B cell (primary cell): ENCODE measurements around the gene RBBP8NL. TPM values are rescaled to one million over a fixed set of nuclear protein-coding genes. Genes with fewer than 3 reads are reported as not detected.

Source experiments
- ATAC-seq: fragments of 200-7000 bp; cut with Tn5 transposase; one replicate; pipeline ENCODE4 v1.10.0; 2021; ENCODE audit warnings: low read depth, mild to moderate bottlenecking, moderate number of reproducible peaks, moderate library complexity
- CTCF ChIA-PET: fragments of 350-600 bp; sonication (Branson Sonifier 250); formaldehyde crosslinking; loops from one replicate; lab custom pipeline; 2021; ENCODE audit warnings: antibody characterized with exemption, inconsistent platforms; lab: Charles Lee
- POLR2A ChIA-PET: fragments of 350-600 bp; sonication (Branson Sonifier 250); formaldehyde crosslinking; loops from one replicate; lab custom pipeline; 2021; ENCODE audit warnings: antibody characterized with exemption; lab: Charles Lee
- DNase-seq: peaks from one replicate; pipeline ENCODE4 v3.0.0; 2013
- H2AFZ ChIP-seq: 2 replicates; pipeline ENCODE4 v1.6.1; 2012; ENCODE audit warnings: mild to moderate bottlenecking, low read depth, low read length; ENCODE audit not compliant: insufficient read depth, poor library complexity, severe bottlenecking
- H3K27ac ChIP-seq, 2 donors: 1 replicate in 1 of 2; 2 replicates in 1 of 2; pipeline ENCODE4 v1.5.1; 2012 to 2013; ENCODE audit warnings: low read length in 2 of 2, mild to moderate bottlenecking in 2 of 2, moderate library complexity in 1 of 2
- H3K27me3 ChIP-seq, 4 experiments: fragments of 200-600 bp in 1 of 4; sonication (generic) in 1 of 4; replicated peaks in 1 of 4; 1 replicate in 2 of 4; 2 replicates in 2 of 4; pipeline versions ENCODE4 v1.6.1 to v1.7.0; 2013 to 2016; ENCODE audit warnings: low read length in 3 of 4, mild to moderate bottlenecking in 2 of 4, mixed read lengths in 1 of 4, moderate library complexity in 1 of 4; ENCODE audit not compliant: insufficient read depth in 4 of 4, control insufficient read depth in 3 of 4; ENCODE audit errors: control extremely low read depth in 1 of 4
- H3K36me3 ChIP-seq, 2 experiments: replicated peaks in 1 of 2; 1 replicate in 1 of 2; 2 replicates in 1 of 2; pipeline versions ENCODE4 v1.6.1 to v1.7.1; 2013; ENCODE audit warnings: low read length in 1 of 2; ENCODE audit not compliant: insufficient read depth in 2 of 2, control insufficient read depth in 1 of 2; ENCODE audit errors: control extremely low read depth in 1 of 2, extremely low read depth in 1 of 2
- H3K4me1 ChIP-seq, 2 donors: fragments of 200-600 bp in 1 of 2; sonication (generic) in 1 of 2; 1 replicate in 1 of 2; 2 replicates in 1 of 2; pipeline versions ENCODE4 v1.5.1 to v1.6.1; 2013 to 2017; ENCODE audit warnings: low read length in 2 of 2; ENCODE audit not compliant: control insufficient read depth in 2 of 2, insufficient read depth in 2 of 2
- H3K4me2 ChIP-seq: replicated peaks from 2 replicates; pipeline ENCODE3; 2012; ENCODE audit warnings: mild to moderate bottlenecking, low read depth, low read length; ENCODE audit not compliant: poor library complexity, severe bottlenecking
- H3K4me3 ChIP-seq, 5 experiments: fragments of 200-600 bp in 1 of 5; sonication (generic) in 1 of 5; 1 replicate in 3 of 5; 2 replicates in 2 of 5; pipeline versions ENCODE4 v1.5.1 to v1.7.0; 2011 to 2016; ENCODE audit warnings: low read length in 4 of 5, mild to moderate bottlenecking in 4 of 5, low read depth in 2 of 5, control low read depth in 1 of 5, moderate library complexity in 1 of 5; ENCODE audit not compliant: insufficient read depth in 1 of 5; ENCODE audit errors: control extremely low read depth in 1 of 5, extremely low read depth in 1 of 5
- H3K79me2 ChIP-seq: fragments of 200-600 bp; sonication (generic); one replicate; pipeline ENCODE4 v1.6.0; 2016; ENCODE audit warnings: low read length; ENCODE audit not compliant: control insufficient read depth, insufficient read depth
- H3K9ac ChIP-seq: fragments of 200-600 bp; sonication (generic); 2 replicates; pipeline ENCODE4 v1.6.1; 2017; ENCODE audit warnings: mild to moderate bottlenecking, low read length, moderate library complexity
- H3K9me3 ChIP-seq, 3 donors: one replicate each; pipeline versions ENCODE4 v1.6.1 to v1.7.1; 2013; ENCODE audit warnings: low read length in 2 of 3; ENCODE audit not compliant: control insufficient read depth in 2 of 3, insufficient read depth in 1 of 3; ENCODE audit errors: control extremely low read depth in 1 of 3
- H4K20me1 ChIP-seq: 2 replicates; pipeline ENCODE4 v1.6.0; 2012; ENCODE audit warnings: mild to moderate bottlenecking, low read length; ENCODE audit not compliant: insufficient read depth, control insufficient read depth, poor library complexity, severe bottlenecking
- H3K27ac Mint-ChIP-seq: one replicate; pipeline ENCODE4 v1.8.0; 2021; ENCODE audit warnings: mixed read lengths
- H3K27me3 Mint-ChIP-seq: one replicate; pipeline ENCODE4 v1.8.0; 2021; ENCODE audit warnings: mixed read lengths
- H3K4me1 Mint-ChIP-seq: one replicate; pipeline ENCODE4 v1.8.0; 2021; ENCODE audit warnings: mixed read lengths
- H3K4me3 Mint-ChIP-seq: one replicate; pipeline ENCODE4 v1.8.0; 2021; ENCODE audit warnings: mixed read lengths
- H3K9me3 Mint-ChIP-seq: one replicate; pipeline ENCODE4 v1.8.0; 2022; ENCODE audit warnings: mixed read lengths; ENCODE audit not compliant: insufficient read depth
- CTCF ChIP-seq: fragments of 200-600 bp; IDR thresholded peaks from one replicate; pipeline ENCODE4 v1.8.0; 2022; ENCODE audit warnings: antibody characterized with exemption, mild to moderate bottlenecking
- EZH2 ChIP-seq: IDR thresholded peaks from 2 replicates; pipeline ENCODE4 v1.6.1; 2012; ENCODE audit warnings: borderline replicate concordance, low read depth, mild to moderate bottlenecking, moderate library complexity, low read length; ENCODE audit not compliant: insufficient read depth, poor library complexity, severe bottlenecking
- WGBS: methylation state at CpG from one replicate; pipeline ENCODE4 v1.1.5; 2013; ENCODE audit warnings: missing lambda C conversion rate; ENCODE audit not compliant: insufficient coverage; 5-methylcytosine and 5-hydroxymethylcytosine counted together
- intact Hi-C: fragments of 100-400 bp; cut with micrococcal nuclease; formaldehyde crosslinking; loops from one replicate; pipeline ENCODE4 v1.10.0; 2022
- polyA plus RNA-seq: library from polyadenylated mRNA; depleted of rRNA; stranded (reverse); fragments of >200 nt; gene quantifications from 2 replicates; pipeline ENCODE4 v1.2.3, GENCODE V29; 2012
- total RNA-seq, 2 donors: library from RNA; stranded (reverse); fragments of 120-200 nt in 1 of 2; gene quantifications; 1 replicate in 1 of 2; 2 replicates in 1 of 2; pipeline versions ENCODE4 v1.2.3 to v1.2.4, GENCODE V29; 2013 to 2022

Gene RBBP8NL
- total and polyA plus RNA-seq, 2 donors (not counting 1 experiment from before 2014, with no cell fraction given): not detected

- Mint-ChIP-seq H3K27ac (peak overlapping the region; percentile 37), H3K9me3 (no peaks in the 10 kb centered on the region), H3K4me3 (peak overlapping the region; percentile 39), H3K4me1 (peaks cover 23% of the 10 kb centered on the region), H3K27me3 (no peaks in the 10 kb centered on the region)
- no peaks in the 10 kb centered on the region for H3K27me3 ChIP-seq
- no peak overlapping the region for H3K27ac ChIP-seq
- ChIA-PET POLR2A (interaction anchor here (0.5 to 2.8 kb wide), 2 partner anchors 23 to 71 kb away, joined by 3 to 7 read pairs; partner anchors contain the start of gene RPS21), CTCF (interaction anchor here (0.9 to 2.2 kb wide), 6 partner anchors 10 to 382 kb away, joined by 3 to 11 read pairs (median 6); partner anchors contain the start of gene RPS21)
- DNase-seq: peak; percentile 62
- no peak for ATAC-seq
- H4K20me1 ChIP-seq: peaks cover 9% of the 10 kb centered on the region
- intact Hi-C loops: loop anchor here (5.0 kb wide), 1 partner anchor 527 kb away; the partner anchor contains the start of gene GID8
- H3K79me2 ChIP-seq: peaks cover 17% of the 10 kb centered on the region
- no peaks in the 10 kb centered on the region for H3K9me3 ChIP-seq
- H3K9ac ChIP-seq: peak overlapping the region; percentile 20
- H3K4me1 ChIP-seq: peaks cover 30 to 40% of the 10 kb centered on the region in 2 donors
- 6% methylated on average over 29 of the region's 30 CpGs for WGBS
- peak overlapping the region; percentile 66 for H2AFZ ChIP-seq
- H3K4me3 ChIP-seq: peak overlapping the region in 2 of 5 experiments; percentile 11 to 13
- H3K4me2 ChIP-seq: peak overlapping the region; percentile 60
- peak; percentile 48 for TF ChIP-seq CTCF
- TF ChIP-seq EZH2: no peak
- H3K36me3 ChIP-seq: no peaks in the 10 kb centered on the region
These were observed 17.2 kb downstream of the RBBP8NL start for GRCh38 chr20:62409931-62410745.
